ENCODE data around the gene MTRF1L.
"Not testable (repeated sequence)": the region's sequence is repeated elsewhere in the genome, so short reads cannot be mapped to it uniquely, and the experiment has no call there.

The MTRF1L gene

DNA sequence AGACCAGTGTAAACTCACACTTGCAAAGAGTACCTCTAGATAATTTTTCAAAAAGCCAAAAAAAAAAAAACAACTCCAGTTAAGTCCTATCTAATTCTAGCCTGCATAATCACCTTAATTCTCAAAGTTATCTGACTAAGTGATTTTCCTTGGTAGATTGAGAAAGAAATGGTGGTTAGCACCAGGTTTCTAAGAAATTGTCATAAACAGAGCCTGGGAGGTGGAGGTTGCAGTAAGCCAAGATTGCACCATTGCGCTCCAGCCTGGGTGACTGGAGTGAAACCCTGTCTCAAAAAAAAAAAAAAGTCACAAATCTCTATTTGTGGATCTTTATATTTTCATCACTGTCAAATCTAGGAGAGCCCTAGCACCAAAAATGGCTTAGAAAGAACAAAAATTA, 28.6 kb downstream of the MTRF1L start:
- Mint-ChIP-seq H3K36me3 (ENCODE audit: low read depth) (peaks cover 83% of the 10 kb centered on the region), H3K27ac (no peak overlapping the region), H3K4me3 (no peak overlapping the region), H3K27me3 (ENCODE audit: low read depth) (no peaks in the 10 kb centered on the region), H3K9me3 (peaks cover 23% of the 10 kb centered on the region), H3K4me1 (no peaks in the 10 kb centered on the region)
- TF ChIP-seq, protein P1, sequence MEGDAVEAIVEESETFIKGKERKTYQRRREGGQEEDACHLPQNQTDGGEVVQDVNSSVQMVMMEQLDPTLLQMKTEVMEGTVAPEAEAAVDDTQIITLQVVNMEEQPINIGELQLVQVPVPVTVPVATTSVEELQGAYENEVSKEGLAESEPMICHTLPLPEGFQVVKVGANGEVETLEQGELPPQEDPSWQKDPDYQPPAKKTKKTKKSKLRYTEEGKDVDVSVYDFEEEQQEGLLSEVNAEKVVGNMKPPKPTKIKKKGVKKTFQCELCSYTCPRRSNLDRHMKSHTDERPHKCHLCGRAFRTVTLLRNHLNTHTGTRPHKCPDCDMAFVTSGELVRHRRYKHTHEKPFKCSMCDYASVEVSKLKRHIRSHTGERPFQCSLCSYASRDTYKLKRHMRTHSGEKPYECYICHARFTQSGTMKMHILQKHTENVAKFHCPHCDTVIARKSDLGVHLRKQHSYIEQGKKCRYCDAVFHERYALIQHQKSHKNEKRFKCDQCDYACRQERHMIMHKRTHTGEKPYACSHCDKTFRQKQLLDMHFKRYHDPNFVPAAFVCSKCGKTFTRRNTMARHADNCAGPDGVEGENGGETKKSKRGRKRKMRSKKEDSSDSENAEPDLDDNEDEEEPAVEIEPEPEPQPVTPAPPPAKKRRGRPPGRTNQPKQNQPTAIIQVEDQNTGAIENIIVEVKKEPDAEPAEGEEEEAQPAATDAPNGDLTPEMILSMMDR (IDR thresholded peaks at IDR 0.05; ENCODE audit: unreplicated experiment in 3 of 3) = no peak

DNA sequence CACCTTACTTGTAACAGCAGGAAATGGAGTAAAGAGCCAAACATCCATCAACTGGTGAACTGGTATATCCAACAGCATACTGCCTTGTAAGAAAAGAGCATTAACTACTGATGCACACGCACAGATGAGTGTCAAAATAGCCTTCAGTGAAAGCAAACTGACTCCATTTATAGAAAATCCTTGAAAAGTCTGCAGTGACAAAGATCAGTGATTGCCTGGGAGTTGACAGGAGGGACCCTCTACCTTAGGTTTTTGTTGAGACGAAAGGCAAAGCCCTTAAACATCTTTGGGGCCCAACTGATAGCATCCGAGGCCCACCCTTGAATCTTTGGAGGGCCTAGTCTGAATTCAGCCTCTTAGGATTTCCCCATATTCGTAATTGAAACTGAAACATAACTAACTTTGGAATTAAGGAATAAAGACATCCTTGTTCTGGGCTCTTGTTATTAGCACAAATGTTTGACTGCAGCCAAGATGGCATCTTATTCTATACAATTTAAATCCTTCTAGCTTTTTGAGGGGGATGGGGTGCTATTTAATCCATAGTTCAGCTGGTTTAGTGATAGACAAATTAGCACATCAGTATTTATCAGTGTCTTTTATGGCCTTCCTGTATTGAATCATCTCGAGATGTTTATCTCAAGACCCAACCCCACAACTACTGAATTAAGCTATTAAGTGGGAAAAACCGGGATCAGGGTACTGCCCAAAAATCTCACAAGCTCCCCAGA, 32.7 kb downstream of the MTRF1L start:
- H3K27me3 Mint-ChIP-seq (ENCODE audit: low read depth) = no peaks in the 10 kb centered on the region
- TF ChIP-seq, protein P1 (IDR thresholded peaks at IDR 0.05; ENCODE audit: unreplicated experiment in 3 of 3) = no peak
- peaks cover 44% of the 10 kb centered on the region for H3K9me3 Mint-ChIP-seq
- peaks cover 73% of the 10 kb centered on the region for H3K36me3 Mint-ChIP-seq (ENCODE audit: low read depth)
- no peaks in the 10 kb centered on the region for H3K4me1 Mint-ChIP-seq
- no peak overlapping the region for H3K27ac Mint-ChIP-seq
- no peak overlapping the region for H3K4me3 Mint-ChIP-seq

DNA sequence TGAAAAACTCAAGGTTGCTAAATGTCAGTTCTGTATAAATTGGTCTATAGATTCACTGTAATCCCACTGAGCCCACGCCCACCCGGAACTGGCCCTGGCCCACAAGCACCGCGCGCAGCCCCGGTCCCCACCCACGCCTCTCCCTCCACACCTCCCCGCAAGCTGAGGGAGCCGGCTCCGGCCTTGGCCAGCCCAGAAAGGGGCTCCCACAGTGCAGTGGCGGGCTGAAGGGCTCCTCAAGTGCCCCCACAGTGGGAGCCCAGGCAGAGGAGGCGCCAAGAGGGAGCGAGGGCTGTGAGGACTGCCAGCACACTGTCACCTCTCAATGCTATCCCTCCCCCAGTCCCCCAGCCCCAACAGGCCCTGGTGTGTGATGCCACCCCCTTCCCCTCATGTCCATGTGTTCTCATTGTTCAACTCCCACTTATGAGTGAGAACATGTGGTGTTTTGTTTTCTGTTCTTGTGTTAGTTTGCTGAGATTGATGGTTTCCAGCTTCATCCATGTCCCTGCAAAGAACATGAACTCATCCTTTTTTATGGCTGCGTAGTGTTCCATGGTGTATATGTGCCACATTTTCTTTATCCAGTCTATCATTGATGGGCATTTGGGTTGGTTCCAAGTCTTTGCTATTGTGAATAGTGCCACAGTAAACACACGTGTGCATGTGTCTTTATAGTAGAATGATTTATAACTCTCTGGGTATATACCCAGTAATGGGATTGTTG, 36.2 kb downstream of the MTRF1L start:
- peaks cover 45% of the 10 kb centered on the region for H3K9me3 Mint-ChIP-seq
- not testable (repeated sequence) for H3K27ac Mint-ChIP-seq; H3K27me3 Mint-ChIP-seq (ENCODE audit: low read depth); H3K4me3 Mint-ChIP-seq; H3K4me1 Mint-ChIP-seq
- peaks cover 38% of the 10 kb centered on the region for H3K36me3 Mint-ChIP-seq (ENCODE audit: low read depth)

DNA sequence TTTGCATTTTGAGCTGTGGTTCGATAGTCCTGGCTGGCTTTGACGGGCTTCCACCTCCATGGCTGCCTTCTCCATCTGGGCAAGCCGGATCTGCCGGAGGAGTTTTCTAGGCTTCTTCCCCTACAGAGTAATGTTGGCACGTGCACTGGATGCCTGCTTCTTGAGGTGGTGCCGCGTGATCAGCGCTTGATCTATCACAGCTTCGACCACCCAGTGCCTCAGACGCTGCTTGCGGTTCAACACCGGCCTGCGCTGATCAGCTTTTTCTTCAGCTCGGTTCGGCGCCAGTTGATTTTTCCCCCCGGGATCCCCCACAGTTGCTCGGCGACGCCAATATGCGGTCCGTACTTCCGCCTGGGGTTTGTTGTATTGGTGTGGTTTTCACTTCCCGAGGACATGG, 43.2 kb downstream of the MTRF1L start:
- TF ChIP-seq, protein P1 (IDR thresholded peaks at IDR 0.05; ENCODE audit: unreplicated experiment in 3 of 3) = no peak
- no peaks in the 10 kb centered on the region for H3K27me3 Mint-ChIP-seq (ENCODE audit: low read depth)
- no peak overlapping the region for H3K27ac Mint-ChIP-seq
- H3K4me3 Mint-ChIP-seq = no peak overlapping the region
- H3K36me3 Mint-ChIP-seq (ENCODE audit: low read depth) = no peaks in the 10 kb centered on the region
- H3K4me1 Mint-ChIP-seq = no peaks in the 10 kb centered on the region
- H3K9me3 Mint-ChIP-seq = no peaks in the 10 kb centered on the region

DNA sequence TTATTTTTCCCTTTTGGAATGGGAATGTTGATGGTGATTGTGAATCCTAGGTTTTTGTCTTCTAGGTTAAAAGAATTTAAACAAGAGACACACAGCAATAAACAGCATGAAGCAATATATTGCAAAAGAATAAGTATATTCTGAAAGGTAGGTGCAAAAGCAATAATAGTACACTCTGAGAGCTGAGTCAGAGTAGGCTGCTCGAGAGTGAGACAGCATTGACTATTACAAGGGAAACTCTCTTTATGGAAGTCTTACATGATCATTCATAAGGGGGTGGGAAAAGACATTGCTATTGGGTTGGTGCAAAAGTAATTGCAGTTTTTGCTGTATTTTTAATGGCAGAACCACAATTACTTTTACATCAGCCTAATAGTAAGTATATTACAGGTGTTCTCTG, 44.7 kb downstream of the MTRF1L start:
- Mint-ChIP-seq H3K4me3 (no peak overlapping the region), H3K27ac (no peak overlapping the region), H3K27me3 (ENCODE audit: low read depth) (no peaks in the 10 kb centered on the region), H3K4me1 (no peaks in the 10 kb centered on the region), H3K36me3 (ENCODE audit: low read depth) (no peaks in the 10 kb centered on the region), H3K9me3 (no peaks in the 10 kb centered on the region)
- TF ChIP-seq, protein P1 (IDR thresholded peaks at IDR 0.05; ENCODE audit: unreplicated experiment in 3 of 3) = no peak

DNA sequence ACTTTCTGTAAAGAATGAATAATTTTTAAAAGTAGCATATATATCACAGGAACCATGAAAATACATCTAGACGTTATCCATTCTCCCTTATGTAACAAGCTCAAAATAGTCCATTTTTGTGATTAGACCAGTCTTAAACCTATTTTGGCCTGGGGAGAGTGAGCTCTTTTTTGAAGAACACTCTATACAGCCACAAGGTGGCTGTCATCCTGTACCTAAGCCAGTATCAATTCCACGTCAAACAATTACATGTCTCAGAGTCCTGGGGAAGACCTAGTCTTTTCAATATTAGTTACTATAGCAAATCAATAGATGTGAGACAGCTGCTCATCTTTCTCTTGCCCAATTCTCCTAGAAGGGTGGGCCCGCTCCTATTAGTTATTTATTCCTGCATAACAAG, 48.1 kb downstream of the MTRF1L start:
- Mint-ChIP-seq H3K4me1 (no peaks in the 10 kb centered on the region), H3K36me3 (ENCODE audit: low read depth) (no peaks in the 10 kb centered on the region), H3K27me3 (ENCODE audit: low read depth) (no peaks in the 10 kb centered on the region), H3K4me3 (no peak overlapping the region), H3K27ac (no peak overlapping the region), H3K9me3 (no peaks in the 10 kb centered on the region)
- TF ChIP-seq, protein P1 (IDR thresholded peaks at IDR 0.05; ENCODE audit: unreplicated experiment in 3 of 3) = no peak
